HepG2 (cell line): Measurements from ENCODE around the gene TPBGL. TPM values are rescaled to one million over a fixed set of nuclear protein-coding genes. Genes with fewer than 3 reads are reported as not detected.

ENCODE experiments used
- ATAC-seq: fragments of 200-7000 bp; cut with Tn5 transposase; 3 replicates; pipeline ENCODE4 v1.9.1; 2020; ENCODE audit warnings: mild to moderate bottlenecking, moderate library complexity
- BruUV-seq: library from RNA; stranded (reverse); fragments of 400-500 nt; replicated peaks from 2 replicates; lab custom pipeline; 2021; lab: Mats Ljungman, UMichigan
- CTCF ChIA-PET: fragments of 300-600 bp; formaldehyde crosslinking; extraction: SDS; loops from one replicate; lab custom pipeline; 2021; ENCODE audit warnings: low total read pairs, inconsistent platforms, low intra/inter-chr PET ratio; lab: Yijun Ruan, JAX
- POLR2A ChIA-PET: fragments of 350-600 bp; sonication (Branson Sonifier 250); formaldehyde crosslinking; loops from one replicate; lab custom pipeline; 2020; ENCODE audit warnings: antibody characterized with exemption, inconsistent platforms; lab: Yijun Ruan, JAX
- DNase-seq: peaks from one replicate; pipeline ENCODE4 v3.0.0-alpha.2; 2015; ENCODE audit warnings: low spot score
- FAIRE-seq: peaks from 3 replicates; lab custom pipeline; 2011; peaks lifted over from hg19 to GRCh38; lab: Jason Lieb, UNC
- H2AFZ ChIP-seq: one replicate; pipeline ENCODE4 v1.6.1; 2011; ENCODE audit warnings: low read length, inconsistent platforms
- H3K27ac ChIP-seq: fragments of 300-600 bp; 3 replicates; pipeline ENCODE4 v1.8.0; 2011; ENCODE audit warnings: mixed run types, mild to moderate bottlenecking, mixed read lengths, low read length, inconsistent platforms; ENCODE audit not compliant: insufficient read depth; ENCODE audit errors: extremely low read length
- H3K27me3 ChIP-seq, 2 experiments: fragments of 200-600 bp in 1 of 2; 2 replicates in 1 of 2; 3 replicates in 1 of 2; pipeline versions ENCODE4 v1.6.0 to v1.8.0; 2011; ENCODE audit warnings: low read length in 2 of 2, mild to moderate bottlenecking in 2 of 2, moderate library complexity in 2 of 2, inconsistent platforms in 1 of 2; ENCODE audit not compliant: insufficient read depth in 2 of 2, control insufficient read depth in 1 of 2
- H3K36me3 ChIP-seq, 2 experiments: fragments of 200-600 bp in 1 of 2; replicated peaks in 1 of 2; 2 replicates in 1 of 2; 3 replicates in 1 of 2; pipeline versions ENCODE4 v1.5.1 to v1.8.0; 2011; ENCODE audit warnings: low read length in 2 of 2, inconsistent platforms in 1 of 2; ENCODE audit not compliant: insufficient read depth in 2 of 2, control insufficient read depth in 1 of 2
- H3K4me1 ChIP-seq: 2 replicates; pipeline ENCODE4 v1.5.1; 2012; ENCODE audit warnings: low read length, inconsistent platforms; ENCODE audit not compliant: insufficient read depth
- H3K4me2 ChIP-seq: 2 replicates; pipeline ENCODE4 v1.6.0; 2011; ENCODE audit warnings: low read depth, low read length, inconsistent platforms
- H3K4me3 ChIP-seq, 3 experiments: fragments of 200-600 bp in 1 of 3; sonication (generic), shearing (Covaris generic) in 1 of 3; replicated peaks in 1 of 3; 2 replicates each; pipeline ENCODE4 v1.5.1; 2011 to 2016; ENCODE audit warnings: low read length in 3 of 3, inconsistent platforms in 2 of 3, low read depth in 2 of 3, mild to moderate bottlenecking in 2 of 3, control low read depth in 1 of 3, mixed read lengths in 1 of 3; ENCODE audit not compliant: insufficient read depth in 1 of 3
- H3K79me2 ChIP-seq: one replicate; pipeline ENCODE4 v1.6.1; 2011; ENCODE audit warnings: low read length, inconsistent platforms; ENCODE audit not compliant: insufficient read depth
- H3K9ac ChIP-seq: 2 replicates; pipeline ENCODE4 v1.6.0; 2011; ENCODE audit warnings: mild to moderate bottlenecking, low read depth, low read length, inconsistent platforms; ENCODE audit not compliant: insufficient read depth
- H3K9me3 ChIP-seq: 2 replicates; pipeline ENCODE4 v1.5.1; 2012; ENCODE audit warnings: mild to moderate bottlenecking, low read length
- H4K20me1 ChIP-seq: 2 replicates; pipeline ENCODE4 v1.6.0; 2011; ENCODE audit warnings: inconsistent platforms, mild to moderate bottlenecking, low read length, moderate library complexity; ENCODE audit not compliant: insufficient read depth
- FOXM1 ChIP-seq: sonication (generic); formaldehyde crosslinking; IDR thresholded peaks from 2 replicates; pipeline ENCODE4 v1.5.0; 2020; ENCODE audit warnings: missing genetic modification reagents
- KDM5B ChIP-seq: sonication (generic); formaldehyde crosslinking; IDR thresholded peaks from 2 replicates; pipeline ENCODE4 v1.4.0; 2020; ENCODE audit warnings: missing genetic modification reagents, mild to moderate bottlenecking, borderline replicate concordance
- KDM6A ChIP-seq: IDR thresholded peaks from 2 replicates; pipeline ENCODE4 v1.6.1; 2016; ENCODE audit warnings: low read depth
- NFKB2 ChIP-seq: sonication (generic); formaldehyde crosslinking; IDR thresholded peaks from 2 replicates; pipeline ENCODE4 v1.4.0; 2020; ENCODE audit warnings: missing genetic modification reagents, borderline replicate concordance
- SOX6 ChIP-seq, 2 experiments: fragments of 450-650 bp in 1 of 2; sonication (generic) in 1 of 2; formaldehyde crosslinking in 1 of 2; IDR thresholded peaks; 2 replicates each; pipeline versions ENCODE4 v1.4.0 to v1.6.1; 2017 to 2020; ENCODE audit warnings: antibody characterized with exemption in 1 of 2, mild to moderate bottlenecking in 1 of 2, missing genetic modification reagents in 1 of 2
- TAF15 ChIP-seq: fragments of 200-400 bp; formaldehyde crosslinking; IDR thresholded peaks from one replicate; pipeline ENCODE4 v1.6.1; 2018; ENCODE audit warnings: mild to moderate bottlenecking, low read depth, low read length; ENCODE audit not compliant: poor library complexity, severe bottlenecking
- ZKSCAN5 ChIP-seq: sonication (generic); formaldehyde crosslinking; IDR thresholded peaks from 2 replicates; pipeline ENCODE4 v1.5.1; 2020; ENCODE audit warnings: mild to moderate bottlenecking, missing genetic modification reagents
- ZNF44 ChIP-seq: sonication (generic); formaldehyde crosslinking; IDR thresholded peaks from 2 replicates; pipeline ENCODE4 v1.5.1; 2020; ENCODE audit warnings: mild to moderate bottlenecking, missing genetic modification reagents
- WGBS: methylation state at CpG from one replicate; pipeline ENCODE4 v1.1.6; 2017; ENCODE audit warnings: low lambda C conversion rate; 5-methylcytosine and 5-hydroxymethylcytosine counted together
- in situ Hi-C: cut with HindIII; loops from 2 replicates; pipeline ENCODE4 v1.10.0; 2017; ENCODE audit warnings: low pct_unique_long_range_greater_than_20kb; ENCODE audit not compliant: extremely low pct_ligation_motif_present
- intact Hi-C: fragments of 100-400 bp; cut with micrococcal nuclease; formaldehyde crosslinking; loops from one replicate; pipeline ENCODE4 v1.10.0; 2022; ENCODE audit not compliant: unreplicated experiment
- polyA plus RNA-seq, 8 experiments: library from polyadenylated mRNA; depleted of rRNA in 3 of 8; stranded (reverse) in 7 of 8; unstranded in 1 of 8; fragments of >200 nt; fragmentation: Illumina TruSeq in 4 of 8; extraction: Trizol in 4 of 8; gene quantifications; 2 replicates each; pipeline versions ENCODE4 v1.2.1 to v1.2.3, GENCODE V29; 2011 to 2016; ENCODE audit warnings: low read depth in 4 of 8, missing spikeins in 1 of 8, mixed read lengths in 1 of 8; ENCODE audit not compliant: insufficient read depth in 1 of 8
- total RNA-seq, 5 experiments: library from RNA; depleted of rRNA; stranded (reverse); fragments of >200 nt; fragmentation: Illumina TruSeq; extraction: Trizol; gene quantifications; 2 replicates each; pipeline ENCODE4 v1.2.3, GENCODE V29; 2016; ENCODE audit warnings: low read depth in 1 of 5
- TF ChIP-seq, protein P1 (sequence below): sonication (generic); formaldehyde crosslinking; IDR thresholded peaks from 2 replicates; pipeline ENCODE4 v1.8.1; 2023; ENCODE audit warnings: mild to moderate bottlenecking, inconsistent platforms, moderate library complexity, missing genetic modification reagents, borderline replicate concordance

Gene TPBGL
- total and polyA plus RNA-seq, 2 of the 13 experiments (the other 11 are each of a cell fraction or from before 2014, with no cell fraction given) = not detected

DNA sequence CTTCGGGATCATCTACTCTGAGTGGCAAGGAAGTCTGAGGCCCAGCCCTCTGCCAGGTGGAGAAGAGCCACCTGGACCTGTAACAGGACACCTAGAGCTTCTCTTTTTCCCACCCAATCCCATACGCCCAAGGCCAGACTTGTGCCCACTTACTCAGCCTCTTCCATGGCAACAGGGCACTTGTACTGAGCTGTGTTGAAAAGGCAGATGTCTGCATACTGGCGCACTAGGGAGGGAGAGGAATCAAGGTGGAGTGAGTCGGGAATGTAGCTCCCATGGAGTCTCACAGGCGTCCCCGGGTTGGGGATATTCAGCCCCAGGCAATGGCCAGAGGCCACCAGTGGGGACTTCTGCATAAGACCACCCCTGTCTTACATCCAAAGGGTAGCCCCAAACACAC lies 36.1 kb downstream of the TPBGL start:
- CTCF ChIA-PET = no interaction called here
- H2AFZ ChIP-seq = no peak overlapping the region
- H3K9ac ChIP-seq = no peak overlapping the region
- no peak for DNase-seq
- no TSS peak for BruUV-seq
- TF ChIP-seq, protein P1, sequence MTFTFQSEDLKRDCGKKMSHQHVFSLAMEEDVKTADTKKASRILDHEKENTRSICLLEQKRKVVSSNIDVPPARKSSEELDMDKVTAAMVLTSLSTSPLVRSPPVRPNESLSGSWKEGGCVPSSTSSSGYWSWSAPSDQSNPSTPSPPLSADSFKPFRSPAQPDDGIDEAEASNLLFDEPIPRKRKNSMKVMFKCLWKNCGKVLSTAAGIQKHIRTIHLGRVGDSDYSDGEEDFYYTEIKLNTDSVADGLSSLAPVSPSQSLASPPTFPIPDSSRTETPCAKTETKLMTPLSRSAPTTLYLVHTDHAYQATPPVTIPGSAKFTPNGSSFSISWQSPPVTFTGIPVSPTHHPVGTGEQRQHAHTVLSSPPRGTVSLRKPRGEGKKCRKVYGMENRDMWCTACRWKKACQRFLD (CRISPR knock-in tag) = no peak
- TF ChIP-seq KDM6A = no peak
- TF ChIP-seq FOXM1 (CRISPR knock-in tag) = no peak
- TF ChIP-seq ZKSCAN5 (CRISPR knock-in tag) = no peak
- TF ChIP-seq SOX6 (IDR thresholded peaks at IDR 0.05) = no peak
- TF ChIP-seq SOX6 (CRISPR knock-in tag; IDR thresholded peaks at IDR 0.05) = no peak
- TF ChIP-seq TAF15 = no peak
- no peak for TF ChIP-seq ZNF44
- no peak for TF ChIP-seq NFKB2 (CRISPR knock-in tag)
- TF ChIP-seq KDM5B = no peak
- TF ChIP-seq, all 625 proteins: peak for 0
- peaks cover 8% of the 10 kb centered on the region; the same call in 1 of the 2 replicates for H4K20me1 ChIP-seq
- no peak overlapping the region for H3K4me3 ChIP-seq
- H3K4me1 ChIP-seq = peaks cover 13% of the 10 kb centered on the region
- 77% methylated on average over 6 of the region's 6 CpGs for WGBS
- ATAC-seq (no peak), FAIRE-seq (no peak)
- no peaks in the 10 kb centered on the region for H3K79me2 ChIP-seq
- no peak overlapping the region for H3K4me2 ChIP-seq
- peaks cover 34 to 67% of the 10 kb centered on the region in 2 experiments for H3K36me3 ChIP-seq
- H3K27ac ChIP-seq = no peak overlapping the region
- in situ Hi-C loops (no loop called here), intact Hi-C loops (no loop called here)
- H3K9me3 ChIP-seq = no peaks in the 10 kb centered on the region
- H3K27me3 ChIP-seq = no peaks in the 10 kb centered on the region
- POLR2A ChIA-PET = no interaction called here
